NCI-H2107 (cell line): Measurements from ENCODE around the gene SLC46A2.

Experiments used
- DNase-seq: peaks from one replicate; lab custom pipeline; 2025; lab: John Stamatoyannopoulos, UW

SLC46A2 gene

GRCh38 chr9:112890106-112891081 lies at the start of gene SLC46A2:
TSS of gene SLC46A2 (minus strand) at chr9:112890876. CDS start at chr9:112890681, 195 bp downstream.
- DNase-seq = no peak

- DNase-seq = no peak
Measured at GRCh38 chr9:112939418-112939817, 48.7 kb upstream of the SLC46A2 start.

- DNase-seq = no peak
Measured at GRCh38 chr9:112933696-112934095, 43.0 kb upstream of the SLC46A2 start.

- peak; percentile 10 for DNase-seq
Measured at GRCh38 chr9:112925058-112925641, 34.5 kb upstream of the SLC46A2 start.

- no peak for DNase-seq
Measured at GRCh38 chr9:112921549-112921948, 30.9 kb upstream of the SLC46A2 start.

GRCh38 chr9:112917987-112918362 lies 27.3 kb upstream of the SLC46A2 start:
- DNase-seq = no peak

- DNase-seq = no peak
Measured at GRCh38 chr9:112917047-112917986, 26.6 kb upstream of the SLC46A2 start.

GRCh38 chr9:112914524-112914923 lies 23.8 kb upstream of the SLC46A2 start:
- no peak for DNase-seq

GRCh38 chr9:112913326-112913725 lies 22.6 kb upstream of the SLC46A2 start:
- no peak for DNase-seq

- DNase-seq = no peak
Measured at GRCh38 chr9:112912636-112913035, 22.0 kb upstream of the SLC46A2 start.

GRCh38 chr9:112911736-112912135 lies 21.1 kb upstream of the SLC46A2 start:
- no peak for DNase-seq

- DNase-seq = no peak
Measured at GRCh38 chr9:112905084-112905483, 14.4 kb upstream of the SLC46A2 start.

- no peak for DNase-seq
Measured at GRCh38 chr9:112900901-112901300, 10.2 kb upstream of the SLC46A2 start.

GRCh38 chr9:112900488-112900887 lies 9.8 kb upstream of the SLC46A2 start:
- DNase-seq = no peak

- DNase-seq = no peak
Measured at GRCh38 chr9:112898872-112899311, 8.2 kb upstream of the SLC46A2 start.

GRCh38 chr9:112896131-112896530 lies 5.5 kb upstream of the SLC46A2 start:
- DNase-seq = no peak

- no peak for DNase-seq
Measured at GRCh38 chr9:112894699-112895098, 4.0 kb upstream of the SLC46A2 start.

GRCh38 chr9:112894041-112894440 lies 3.4 kb upstream of the SLC46A2 start:
- DNase-seq = no peak

- no peak for DNase-seq
Measured at GRCh38 chr9:112892981-112893380, 2.3 kb upstream of the SLC46A2 start.

GRCh38 chr9:112891521-112891920 lies 845 bp upstream of the SLC46A2 start:
- DNase-seq = no peak

- DNase-seq = no peak
Measured at GRCh38 chr9:112887381-112887780, 3.3 kb downstream of the SLC46A2 start.

GRCh38 chr9:112886351-112886750 lies 4.3 kb downstream of the SLC46A2 start:
- no peak for DNase-seq
